Lower lobe of right lung (tissue), 2 donors: Measurements from ENCODE around the gene MLYCD. TPM values are rescaled to one million over a fixed set of nuclear protein-coding genes. Genes with fewer than 3 reads are reported as not detected.

Source experiments
- ATAC-seq, 2 donors: fragments of 200-7000 bp; cut with Tn5 transposase; one replicate each; pipeline ENCODE4 v1.9.1; 2020 to 2022; ENCODE audit warnings: mild to moderate bottlenecking in 2 of 2, moderate library complexity in 2 of 2
- DNase-seq: peaks from one replicate; pipeline ENCODE4 v3.0.0-alpha.2; 2020
- H3K27ac ChIP-seq: fragments of 200-600 bp; one replicate; pipeline ENCODE4 v1.8.0; 2022
- H3K27me3 ChIP-seq: fragments of 200-600 bp; one replicate; pipeline ENCODE4 v1.8.0; 2022; ENCODE audit warnings: low read depth
- H3K36me3 ChIP-seq: fragments of 200-600 bp; one replicate; pipeline ENCODE4 v1.8.0; 2022; ENCODE audit warnings: mild to moderate bottlenecking
- H3K4me1 ChIP-seq: fragments of 200-600 bp; one replicate; pipeline ENCODE4 v1.8.0; 2022
- H3K4me3 ChIP-seq: fragments of 200-600 bp; one replicate; pipeline ENCODE4 v1.8.0; 2022; ENCODE audit warnings: mild to moderate bottlenecking
- H3K9me3 ChIP-seq: fragments of 200-600 bp; one replicate; pipeline ENCODE4 v1.8.0; 2022
- CTCF ChIP-seq: fragments of 200-600 bp; IDR thresholded peaks from one replicate; pipeline ENCODE4 v1.8.0; 2022; ENCODE audit warnings: antibody characterized with exemption, mild to moderate bottlenecking
- intact Hi-C: fragments of 100-400 bp; cut with DNase I; formaldehyde crosslinking; loops from one replicate; pipeline ENCODE4 v1.11.0; 2022
- total RNA-seq: library from RNA; stranded (reverse); fragmentation: NEBNext Ultra II Directional; extraction: Animal tissue kit (Norgen Biotek cat#: 25700); gene quantifications from one replicate; pipeline ENCODE4 v1.2.1, GENCODE V29; 2021
- donor health status: DM: no; HTN: yes; CAD: no; lungs with severe emphysema.

The MLYCD gene
- total RNA-seq, 1 donor from 2014 or later: 9.1 TPM

- Histone ChIP-seq H3K4me1 (no peaks in the 10 kb centered on the region), H3K4me3 (no peak overlapping the region), H3K27ac (no peak overlapping the region), H3K36me3 (no peaks in the 10 kb centered on the region), H3K9me3 (no peaks in the 10 kb centered on the region), H3K27me3 (peaks cover 13% of the 10 kb centered on the region)
- no peak for TF ChIP-seq CTCF
- intact Hi-C loops: no loop called here
- no peak for ATAC-seq
- peak; percentile 24 for DNase-seq
Measured at GRCh38 chr16:83972256-83973008, 73.5 kb downstream of the MLYCD start.

- DNase-seq: peak; percentile 30
- H3K36me3 ChIP-seq: no peaks in the 10 kb centered on the region
- intact Hi-C loops: no loop called here
Measured at GRCh38 chr16:83973077-83973476, 74.2 kb downstream of the MLYCD start.

GRCh38 chr16:83973581-83974385, 74.9 kb downstream of the MLYCD start:
- Histone ChIP-seq H3K27me3 (peaks cover 13% of the 10 kb centered on the region), H3K4me3 (no peak overlapping the region), H3K4me1 (no peaks in the 10 kb centered on the region), H3K27ac (no peak overlapping the region), H3K9me3 (no peaks in the 10 kb centered on the region), H3K36me3 (no peaks in the 10 kb centered on the region)
- ATAC-seq (no peak), DNase-seq (peak; percentile 40)
- intact Hi-C loops: no loop called here
- no peak for TF ChIP-seq CTCF

More at GRCh38 chr16:83973077-83973476, 74.2 kb downstream of the MLYCD start:
- no peak for TF ChIP-seq CTCF
- Histone ChIP-seq H3K4me1 (no peaks in the 10 kb centered on the region), H3K4me3 (no peak overlapping the region), H3K27ac (no peak overlapping the region), H3K9me3 (no peaks in the 10 kb centered on the region), H3K27me3 (peaks cover 13% of the 10 kb centered on the region)
- ATAC-seq: no peak

GRCh38 chr16:83974475-83974874, 75.6 kb downstream of the MLYCD start:
- no peaks in the 10 kb centered on the region for H3K9me3 ChIP-seq
- intact Hi-C loops: no loop called here
- no peak overlapping the region for H3K27ac ChIP-seq
- peak; percentile 19 for DNase-seq
- H3K27me3 ChIP-seq: peaks cover 6% of the 10 kb centered on the region
- H3K36me3 ChIP-seq: no peaks in the 10 kb centered on the region
- ATAC-seq: no peak
- no peaks in the 10 kb centered on the region for H3K4me1 ChIP-seq
- no peak overlapping the region for H3K4me3 ChIP-seq
- TF ChIP-seq CTCF: no peak

- Histone ChIP-seq H3K36me3 (no peaks in the 10 kb centered on the region), H3K27ac (no peak overlapping the region), H3K27me3 (no peaks in the 10 kb centered on the region), H3K9me3 (no peaks in the 10 kb centered on the region), H3K4me3 (no peak overlapping the region), H3K4me1 (no peaks in the 10 kb centered on the region)
- intact Hi-C loops: no loop called here
- no peak for DNase-seq
- no peak for TF ChIP-seq CTCF
- no peak for ATAC-seq
Measured at GRCh38 chr16:83975590-83976260, 76.8 kb downstream of the MLYCD start.

Other genes starting within 250 kb of the MLYCD start
- gene HSBP1, start 91.1 kb upstream of the MLYCD start, total RNA-seq: 105 TPM
- 9.8 TPM for gene OSGIN1, start 54.1 kb downstream of the MLYCD start, total RNA-seq
- gene NECAB2, start 69.1 kb downstream of the MLYCD start, total RNA-seq: 0.44 TPM
- gene SLC38A8, start 143.7 kb downstream of the MLYCD start, total RNA-seq: not detected
- 94.7 TPM for gene MBTPS1, start 217.8 kb downstream of the MLYCD start, total RNA-seq
- 22.5 TPM for gene HSDL1, start 246.1 kb downstream of the MLYCD start, total RNA-seq
- 18.8 TPM for gene DNAAF1, start 246.2 kb downstream of the MLYCD start, total RNA-seq